ENCODE data around the gene GRB2.
"Not testable (repeated sequence)": the region's sequence is repeated elsewhere in the genome, so short reads cannot be mapped to it uniquely, and the experiment has no call there.

Gene GRB2

GRCh38 chr17:75318615-75319222 lies 86.8 kb downstream of the GRB2 start:
- ATAC-seq (no peak), DNase-seq (no peak)

- no peak for ATAC-seq
Observed at GRCh38 chr17:75318211-75318610, 87.3 kb downstream of the GRB2 start.

DNA sequence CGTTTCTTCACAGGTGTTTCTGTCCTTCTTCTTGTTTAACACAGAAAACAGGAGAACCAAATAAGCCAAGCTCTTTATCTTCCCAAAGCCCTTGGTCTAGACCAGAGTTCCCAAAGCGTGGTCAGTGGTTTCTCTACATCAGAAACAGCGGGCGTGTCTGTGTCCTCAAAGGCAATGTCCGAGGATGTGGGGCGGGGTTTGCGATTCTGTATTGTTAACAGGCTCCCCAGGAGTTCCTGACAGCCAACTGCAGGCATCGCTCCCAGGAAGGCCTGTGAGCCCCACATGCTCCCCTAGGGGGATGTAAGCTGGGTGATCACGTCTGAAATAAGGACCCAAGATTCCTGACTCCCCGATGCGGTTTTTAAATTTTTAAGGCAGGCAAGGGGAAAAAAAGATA lies 87.8 kb downstream of the GRB2 start:
- DNase-seq (no peak), ATAC-seq (no peak)

More at GRCh38 chr17:75318211-75318610, 87.3 kb downstream of the GRB2 start:
- no peak for DNase-seq

DNA sequence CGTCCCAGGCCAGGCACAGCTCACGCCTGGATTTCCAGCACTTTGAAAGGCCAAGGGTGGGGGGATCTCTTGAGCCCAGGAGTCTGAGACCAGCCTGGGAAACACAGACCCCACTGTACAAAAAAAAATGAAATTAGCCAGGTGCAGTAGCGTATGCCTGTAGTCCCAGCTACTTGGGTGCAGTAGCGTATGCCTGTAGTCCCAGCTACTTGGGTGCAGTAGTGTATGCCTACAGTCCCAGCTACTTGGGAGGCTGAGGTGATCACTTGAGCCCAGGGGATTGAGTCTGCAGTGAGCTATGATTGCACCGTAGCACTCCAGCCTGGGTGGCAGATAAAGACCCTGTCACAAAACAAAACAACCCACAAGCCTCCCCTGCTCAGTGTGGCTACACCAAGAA lies 89.2 kb downstream of the GRB2 start:
- ATAC-seq (peak; percentile 11), DNase-seq (no peak)

DNA sequence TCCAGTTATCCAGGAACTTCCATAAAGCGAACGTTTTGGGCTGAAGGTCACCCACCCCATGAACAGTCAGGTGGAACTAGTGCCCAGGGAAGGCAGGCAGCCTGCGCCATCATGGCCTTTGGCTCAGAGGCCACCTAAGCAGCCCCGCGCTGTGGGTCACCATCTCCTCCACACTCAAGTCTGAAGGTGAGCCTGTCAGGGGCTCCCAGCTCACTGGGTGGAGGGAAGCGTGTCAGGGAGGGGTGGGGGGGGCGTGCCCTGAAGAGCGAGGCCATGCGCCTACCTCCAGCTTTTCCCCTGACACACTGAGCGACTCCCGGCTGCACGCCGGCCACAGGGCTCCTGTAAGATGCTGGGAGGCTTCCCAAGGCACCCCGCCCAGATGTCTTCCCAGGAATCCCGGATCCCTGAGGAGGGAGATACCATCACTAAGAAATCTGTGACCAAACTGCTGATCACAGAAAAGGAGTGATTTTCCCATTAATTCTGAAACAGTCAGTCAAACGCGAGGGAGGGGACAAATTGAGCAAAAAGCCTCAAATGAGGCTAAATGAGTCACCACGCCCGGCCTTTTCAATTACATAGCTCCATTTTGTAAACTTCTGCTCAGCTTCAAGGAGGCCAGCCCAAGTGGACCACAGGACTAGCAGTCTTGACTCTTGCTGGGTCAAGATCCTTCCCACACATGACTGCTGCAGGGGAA lies 89.8 kb downstream of the GRB2 start:
- DNase-seq (peak; percentile 36), ATAC-seq (peak; percentile 78)

DNA sequence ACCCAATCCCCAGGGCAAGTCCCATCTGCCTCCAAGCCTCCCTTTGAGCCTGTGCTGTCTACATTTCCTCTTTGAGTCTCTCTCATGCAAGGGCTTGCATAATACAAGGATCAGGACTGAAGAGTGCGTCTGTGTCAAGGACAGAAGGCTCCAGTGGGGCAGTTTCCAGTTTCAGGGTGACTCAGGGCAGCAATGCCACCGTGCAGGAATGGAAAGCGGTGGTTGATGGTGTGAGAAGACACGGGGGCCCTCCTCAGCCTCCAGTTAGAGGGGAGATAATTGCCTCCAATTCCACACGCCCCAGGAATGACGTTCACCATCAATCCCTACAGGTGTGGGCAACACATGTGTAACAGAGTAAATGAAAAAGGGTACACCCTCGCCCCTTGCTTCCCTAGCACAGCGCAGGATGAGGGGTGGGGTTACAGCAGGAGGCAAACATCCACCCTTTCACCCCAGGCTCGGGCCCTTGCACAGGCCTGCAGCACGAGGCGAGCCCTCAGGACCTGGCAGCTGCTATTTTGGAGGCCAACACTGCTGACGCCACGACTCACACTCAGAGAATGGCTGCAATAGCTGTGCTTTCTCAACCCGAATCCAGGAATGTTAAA lies 91.4 kb downstream of the GRB2 start:
- ATAC-seq (peak; percentile 55), DNase-seq (no peak)

- no peak for DNase-seq
- no peak for ATAC-seq
Observed at GRCh38 chr17:75308732-75309629, 96.5 kb downstream of the GRB2 start.

GRCh38 chr17:75307957-75308731 lies 97.3 kb downstream of the GRB2 start:
- DNase-seq, result no peak
- no peak for ATAC-seq

DNA sequence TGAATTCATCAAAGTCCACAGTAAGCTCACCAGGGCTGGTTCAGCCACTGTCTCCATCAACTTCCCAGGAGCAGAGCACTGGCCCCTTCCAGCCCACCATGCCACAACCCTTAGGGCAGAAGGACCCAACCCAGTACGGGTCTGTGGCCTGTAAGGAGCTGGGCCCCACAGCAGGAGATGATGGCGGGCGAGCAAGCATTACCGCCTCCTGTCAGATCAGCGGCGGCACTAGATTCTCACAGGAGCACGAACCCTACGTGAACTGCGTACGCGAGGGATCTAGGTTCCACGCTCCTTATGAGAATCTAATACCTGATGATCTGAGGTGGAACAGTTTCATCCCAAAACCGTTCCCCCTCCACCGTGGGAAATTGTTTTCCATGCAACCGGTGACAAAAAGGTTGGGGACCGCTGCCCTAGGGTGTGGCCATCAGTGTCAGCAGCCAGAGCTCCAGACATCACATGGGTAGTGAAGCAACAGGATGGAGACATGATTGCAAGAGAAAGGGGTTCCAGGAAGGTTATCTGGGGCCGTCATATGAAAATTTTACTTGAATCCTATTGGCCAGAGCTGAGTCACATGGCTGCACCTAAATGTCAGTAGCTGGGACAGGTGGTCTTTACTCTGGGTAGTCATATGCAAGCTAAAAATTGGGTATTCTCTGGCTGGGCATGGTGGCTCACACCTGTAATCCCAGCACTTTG lies 103.8 kb downstream of the GRB2 start:
- ATAC-seq, result no peak
- DNase-seq, result no peak

DNA sequence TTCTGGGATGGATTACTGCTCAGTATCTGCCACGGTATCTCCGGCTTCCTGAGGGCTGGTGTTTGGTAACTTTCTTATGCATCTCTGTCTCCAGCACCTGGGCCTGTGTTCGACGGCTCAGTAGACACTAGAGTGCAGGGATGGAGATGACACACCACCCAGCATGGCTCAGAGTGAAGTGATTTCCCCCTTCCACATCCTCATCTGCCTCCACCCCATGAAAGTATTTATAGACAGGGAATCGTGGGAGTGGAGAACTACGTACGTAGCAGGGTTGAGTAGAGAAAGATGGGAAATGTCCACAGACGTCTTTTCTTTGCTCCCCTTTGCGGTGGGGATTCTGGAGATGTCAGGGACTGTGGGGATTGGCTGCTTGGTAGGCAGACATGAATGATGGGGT lies 104.4 kb downstream of the GRB2 start:
- DNase-seq, result no peak

GRCh38 chr17:75300280-75300679 lies 105.2 kb downstream of the GRB2 start:
- ATAC-seq, result no peak
- no peak for DNase-seq

More for the DNA sequence above, 104.4 kb downstream of the GRB2 start:
- no peak for ATAC-seq

GRCh38 chr17:75295201-75296158 lies 110.0 kb downstream of the GRB2 start:
- ATAC-seq (peak; percentile 90), DNase-seq (peak; percentile 45)

GRCh38 chr17:75292810-75293448 lies 112.5 kb downstream of the GRB2 start:
- DNase-seq, ATAC-seq: not testable (repeated sequence)

GRCh38 chr17:75289832-75290337 lies 115.6 kb downstream of the GRB2 start:
- ATAC-seq, result peak; percentile 6
- peak; percentile 72 for DNase-seq

DNA sequence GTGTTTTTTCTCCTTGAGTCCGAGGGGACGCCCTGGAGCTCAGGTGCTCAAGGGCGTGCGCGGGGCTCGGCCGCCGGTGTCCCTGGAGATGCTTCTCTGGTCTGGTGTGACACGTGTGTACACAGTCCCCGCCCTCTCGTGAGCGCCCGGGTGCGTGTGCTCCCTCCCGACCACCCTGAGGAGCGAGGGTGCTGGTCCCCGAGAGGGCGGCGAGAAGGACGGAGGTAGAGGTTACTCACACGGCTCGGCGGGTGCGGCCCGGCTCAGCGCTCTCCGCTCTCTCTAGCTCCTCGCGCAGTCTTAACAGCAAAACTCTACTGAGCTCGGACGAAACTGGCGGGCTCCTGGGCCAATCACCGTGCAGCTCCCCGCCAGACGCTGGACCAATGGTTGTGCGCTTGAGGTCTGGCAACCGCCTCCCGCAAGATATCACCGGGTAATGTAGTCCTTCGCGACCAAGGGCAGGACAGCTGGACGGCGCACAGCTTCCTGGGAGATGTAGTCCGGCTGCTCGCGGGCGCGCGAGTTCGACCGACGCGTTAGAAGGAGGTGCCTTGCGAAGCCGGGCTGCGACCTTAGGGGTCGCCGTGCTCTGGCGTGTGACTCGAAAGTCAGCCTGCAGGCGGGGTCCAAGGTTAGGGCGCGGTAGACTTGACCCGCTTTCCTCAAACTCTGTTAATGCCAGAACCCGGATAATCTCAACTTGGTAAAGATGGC lies 116.2 kb downstream of the GRB2 start, which contains the start of gene SLC25A19:
Gene SLC25A19, minus strand, starts transcription at position 319 of the 717 bp plus-strand sequence. CDS start 2,669 bp downstream, outside the sequence.
- DNase-seq, result peak; percentile 95

DNA sequence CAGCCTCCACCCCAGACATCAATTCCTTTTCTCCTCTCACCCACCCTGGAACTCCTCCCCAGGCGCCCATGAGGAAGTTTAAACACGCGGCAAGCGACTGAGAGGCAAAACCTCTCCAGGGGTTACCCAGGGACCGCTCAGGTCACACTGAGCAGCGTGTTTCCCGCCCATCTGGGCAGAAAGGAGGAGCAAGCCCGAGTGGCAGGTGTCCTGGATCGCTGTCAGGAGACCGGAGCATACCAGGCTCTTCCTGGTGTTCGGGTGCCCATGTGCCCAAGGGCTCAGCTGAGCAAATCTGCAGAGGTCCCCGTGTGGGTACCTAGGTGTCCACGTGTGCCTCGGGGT lies 116.7 kb downstream of the GRB2 start:
- peak; percentile 15 for ATAC-seq

More for the DNA sequence above, 116.2 kb downstream of the GRB2 start, which contains the start of gene SLC25A19:
- peak; percentile 97 for ATAC-seq

GRCh38 chr17:75288359-75288758 lies 117.1 kb downstream of the GRB2 start:
- ATAC-seq, result no peak

More for the DNA sequence above, 116.7 kb downstream of the GRB2 start:
- peak; percentile 56 for DNase-seq

GRCh38 chr17:75287221-75287620 lies 118.3 kb downstream of the GRB2 start:
- ATAC-seq (no peak), DNase-seq (no peak)

More at GRCh38 chr17:75288359-75288758, 117.1 kb downstream of the GRB2 start:
- DNase-seq, result no peak

Data from stimulated activated naive CD8-positive, alpha-beta T cell treated with anti-CD3 and anti-CD28 coated beads, Interleukin-15, Interleukin-2, amounts not matched to agents 100 U/mL and 50 U/mL, for 24 hours (primary cell).